Peyer's patch (tissue), 4 donors: ENCODE measurements around the gene DNAH6. TPM values are rescaled to one million over a fixed set of nuclear protein-coding genes. Genes with fewer than 3 reads are reported as not detected.

Source experiments
- DNase-seq, 3 donors: peaks; one replicate each; pipeline ENCODE4 v3.0.0-alpha.2; 2017 to 2019
- H3K27ac ChIP-seq, 4 donors: fragments of 200-600 bp; sonication (generic); one replicate each; pipeline ENCODE4 v1.5.1; 2016 to 2019
- H3K27me3 ChIP-seq, 2 donors: fragments of 200-600 bp; sonication (generic); one replicate each; pipeline ENCODE4 v1.5.1; 2019
- H3K36me3 ChIP-seq, 3 donors: fragments of 200-600 bp; sonication (generic); one replicate each; pipeline ENCODE4 v1.5.1; 2016 to 2019
- H3K4me1 ChIP-seq, 4 donors: fragments of 200-600 bp; sonication (generic); one replicate each; pipeline ENCODE4 v1.5.1; 2016 to 2019
- H3K4me3 ChIP-seq, 4 donors: fragments of 200-600 bp; sonication (generic); 1 replicate in 3 of 4; 2 replicates in 1 of 4; pipeline ENCODE4 v1.5.1; 2016 to 2019; ENCODE audit warnings: mild to moderate bottlenecking in 1 of 4
- H3K9me3 ChIP-seq, 4 donors: fragments of 200-600 bp; sonication (generic); one replicate each; pipeline ENCODE4 v1.5.1; 2016 to 2019; ENCODE audit warnings: mild to moderate bottlenecking in 1 of 4
- CTCF ChIP-seq, 6 experiments: fragments of 450-650 bp in 4 of 6; fragments of 200-600 bp in 2 of 6; sonication (generic) in 1 of 6; IDR thresholded peaks; one replicate each; pipeline ENCODE4 v1.5.1; 2017 to 2019; ENCODE audit warnings: antibody characterized with exemption in 6 of 6, mild to moderate bottlenecking in 3 of 6, moderate library complexity in 1 of 6
- POLR2A ChIP-seq, 2 donors: fragments of 450-650 bp; IDR thresholded peaks; one replicate each; pipeline ENCODE4 v1.5.1; 2017; ENCODE audit warnings: antibody characterized with exemption in 2 of 2, mild to moderate bottlenecking in 2 of 2, moderate library complexity in 2 of 2
- total RNA-seq, 4 donors: library from RNA; depleted of rRNA; stranded (reverse); fragments of >200 nt; gene quantifications; one replicate each; pipeline ENCODE4 v1.1.0, GENCODE V29; 2016

Gene DNAH6
- total RNA-seq, 4 donors from 2014 or later = under 0.01 to 4.2 (median 1.3) TPM

GRCh38 chr2:84640411-84640810 lies 124.1 kb downstream of the DNAH6 start:
- Histone ChIP-seq H3K4me3 (no peak overlapping the region), H3K9me3 (no peaks in the 10 kb centered on the region), H3K36me3 (no peaks in the 10 kb centered on the region), H3K27ac (no peak overlapping the region), H3K4me1 (no peaks in the 10 kb centered on the region), H3K27me3 (no peaks in the 10 kb centered on the region)
- TF ChIP-seq CTCF (IDR thresholded peaks at IDR 0.05) = no peak
- TF ChIP-seq POLR2A (IDR thresholded peaks at IDR 0.05) = no peak
- DNase-seq = no peak

GRCh38 chr2:84641021-84641420 lies 124.7 kb downstream of the DNAH6 start:
- Histone ChIP-seq H3K4me1 (no peaks in the 10 kb centered on the region), H3K27ac (no peak overlapping the region), H3K27me3 (no peaks in the 10 kb centered on the region), H3K9me3 (no peaks in the 10 kb centered on the region), H3K36me3 (no peaks in the 10 kb centered on the region), H3K4me3 (no peak overlapping the region)
- no peak for DNase-seq
- TF ChIP-seq POLR2A (IDR thresholded peaks at IDR 0.05) (no peak), CTCF (IDR thresholded peaks at IDR 0.05) (no peak)

GRCh38 chr2:84643991-84644390 lies 127.7 kb downstream of the DNAH6 start:
- no peaks in the 10 kb centered on the region for H3K9me3 ChIP-seq
- no peak for DNase-seq
- no peaks in the 10 kb centered on the region for H3K36me3 ChIP-seq
- H3K27me3 ChIP-seq = no peaks in the 10 kb centered on the region
- no peak for TF ChIP-seq CTCF (IDR thresholded peaks at IDR 0.05)
- TF ChIP-seq POLR2A (IDR thresholded peaks at IDR 0.05) = no peak
- no peak overlapping the region for H3K4me3 ChIP-seq
- no peaks in the 10 kb centered on the region for H3K4me1 ChIP-seq
- H3K27ac ChIP-seq = no peak overlapping the region

GRCh38 chr2:84646514-84646913 lies 130.2 kb downstream of the DNAH6 start:
- H3K36me3 ChIP-seq = no peaks in the 10 kb centered on the region
- DNase-seq = no peak
- H3K9me3 ChIP-seq = no peaks in the 10 kb centered on the region
- H3K4me3 ChIP-seq = no peak overlapping the region
- no peaks in the 10 kb centered on the region for H3K4me1 ChIP-seq
- no peak overlapping the region for H3K27ac ChIP-seq
- no peaks in the 10 kb centered on the region for H3K27me3 ChIP-seq
- TF ChIP-seq CTCF (IDR thresholded peaks at IDR 0.05) (no peak), POLR2A (IDR thresholded peaks at IDR 0.05) (no peak)

GRCh38 chr2:84647267-84647666 lies 131.0 kb downstream of the DNAH6 start:
- Histone ChIP-seq H3K27me3 (no peaks in the 10 kb centered on the region), H3K27ac (no peak overlapping the region), H3K9me3 (no peaks in the 10 kb centered on the region), H3K36me3 (no peaks in the 10 kb centered on the region), H3K4me1 (no peaks in the 10 kb centered on the region), H3K4me3 (no peak overlapping the region)
- DNase-seq = no peak
- TF ChIP-seq CTCF (IDR thresholded peaks at IDR 0.05) = no peak
- TF ChIP-seq POLR2A (IDR thresholded peaks at IDR 0.05) = no peak

- H3K27ac ChIP-seq = no peak overlapping the region
- no peak overlapping the region for H3K4me3 ChIP-seq
- H3K27me3 ChIP-seq = no peaks in the 10 kb centered on the region
- DNase-seq = no peak
- TF ChIP-seq POLR2A (IDR thresholded peaks at IDR 0.05) = no peak
- TF ChIP-seq CTCF (IDR thresholded peaks at IDR 0.05) = no peak
- no peaks in the 10 kb centered on the region for H3K36me3 ChIP-seq
- H3K9me3 ChIP-seq = no peaks in the 10 kb centered on the region
- no peaks in the 10 kb centered on the region for H3K4me1 ChIP-seq
Observed at GRCh38 chr2:84649058-84649457, 132.8 kb downstream of the DNAH6 start.
